CD14-positive monocyte (primary cell): ENCODE data around the gene COL4A2. TPM values are rescaled to one million over a fixed set of nuclear protein-coding genes. Genes with fewer than 3 reads are reported as not detected.

Experiments used
- DNase-seq, 3 donors: peaks; one replicate each; pipeline ENCODE4 v3.0.0-alpha.2; 2011 to 2022
- H2AFZ ChIP-seq: 2 replicates; pipeline ENCODE4 v1.6.0; 2012; ENCODE audit warnings: mild to moderate bottlenecking, low read depth, low read length, inconsistent platforms; ENCODE audit not compliant: insufficient read depth, poor library complexity, severe bottlenecking
- H3K27ac ChIP-seq, 2 donors: 1 replicate in 1 of 2; 2 replicates in 1 of 2; pipeline ENCODE4 v1.5.1; 2012 to 2013; ENCODE audit warnings: low read length in 2 of 2, control low read depth in 1 of 2, inconsistent platforms in 1 of 2, low read depth in 1 of 2, mild to moderate bottlenecking in 1 of 2
- H3K27me3 ChIP-seq, 2 donors: one replicate each; pipeline versions ENCODE4 v1.6.0 to v1.6.1; 2011 to 2013; ENCODE audit warnings: low read length in 2 of 2; ENCODE audit not compliant: control insufficient read depth in 2 of 2, insufficient read depth in 2 of 2
- H3K36me3 ChIP-seq, 2 donors: replicated peaks in 1 of 2; 1 replicate in 1 of 2; 2 replicates in 1 of 2; pipeline versions ENCODE4 v1.5.1 to v1.6.1; 2012 to 2013; ENCODE audit warnings: low read length in 2 of 2, control low read depth in 1 of 2, inconsistent platforms in 1 of 2, mild to moderate bottlenecking in 1 of 2; ENCODE audit not compliant: insufficient read depth in 2 of 2, control insufficient read depth in 1 of 2
- H3K4me1 ChIP-seq, 2 donors: 1 replicate in 1 of 2; 2 replicates in 1 of 2; pipeline versions ENCODE4 v1.5.1 to v1.6.1; 2012 to 2013; ENCODE audit warnings: low read length in 2 of 2, control low read depth in 1 of 2, inconsistent platforms in 1 of 2, mild to moderate bottlenecking in 1 of 2, moderate library complexity in 1 of 2; ENCODE audit not compliant: insufficient read depth in 2 of 2, control insufficient read depth in 1 of 2
- H3K4me2 ChIP-seq: replicated peaks from 2 replicates; pipeline ENCODE3; 2012; ENCODE audit warnings: low read length, moderate library complexity, mild to moderate bottlenecking; ENCODE audit not compliant: poor library complexity, severe bottlenecking; ENCODE audit errors: extremely low read depth
- H3K4me3 ChIP-seq, 3 experiments: fragments of 200-600 bp in 1 of 3; sonication (generic) in 1 of 3; replicated peaks in 1 of 3; 1 replicate in 2 of 3; 2 replicates in 1 of 3; pipeline ENCODE4 v1.5.1; 2011 to 2013; ENCODE audit warnings: low read length in 3 of 3, mild to moderate bottlenecking in 3 of 3, control low read depth in 2 of 3, low read depth in 2 of 3, inconsistent platforms in 1 of 3, moderate library complexity in 1 of 3
- H3K79me2 ChIP-seq: 2 replicates; pipeline ENCODE4 v1.6.0; 2012; ENCODE audit warnings: mild to moderate bottlenecking, control low read depth, inconsistent platforms, low read length, moderate library complexity; ENCODE audit not compliant: insufficient read depth
- H3K9ac ChIP-seq: 2 replicates; pipeline ENCODE4 v1.6.0; 2017; ENCODE audit warnings: low read length, mild to moderate bottlenecking; ENCODE audit not compliant: insufficient read depth, poor library complexity, severe bottlenecking
- H3K9me3 ChIP-seq, 2 donors: replicated peaks in 1 of 2; 1 replicate in 1 of 2; 2 replicates in 1 of 2; pipeline versions ENCODE4 v1.5.1 to v1.6.1; 2012 to 2013; ENCODE audit warnings: low read length in 2 of 2, control low read depth in 1 of 2; ENCODE audit not compliant: control insufficient read depth in 1 of 2, insufficient read depth in 1 of 2
- H4K20me1 ChIP-seq: 2 replicates; pipeline ENCODE4 v1.6.0; 2012; ENCODE audit warnings: mild to moderate bottlenecking, low read length, control low read depth, moderate library complexity; ENCODE audit not compliant: insufficient read depth
- H3K27ac Mint-ChIP-seq, 7 donors: one replicate each; pipeline ENCODE4 v1.8.0; 2020; ENCODE audit warnings: mild to moderate bottlenecking in 7 of 7, mixed read lengths in 7 of 7, moderate library complexity in 6 of 7, inconsistent platforms in 2 of 7
- H3K27me3 Mint-ChIP-seq, 3 donors: one replicate each; pipeline ENCODE4 v1.8.0; 2021 to 2022; ENCODE audit warnings: low read depth in 3 of 3, mild to moderate bottlenecking in 3 of 3, mixed read lengths in 3 of 3, moderate library complexity in 3 of 3, inconsistent platforms in 1 of 3
- H3K36me3 Mint-ChIP-seq, 2 donors: one replicate each; pipeline ENCODE4 v1.8.0; 2020; ENCODE audit warnings: mixed read lengths in 2 of 2, inconsistent platforms in 1 of 2, mild to moderate bottlenecking in 1 of 2
- H3K4me1 Mint-ChIP-seq: one replicate; pipeline ENCODE4 v1.8.0; 2020; ENCODE audit warnings: mild to moderate bottlenecking, mixed read lengths
- H3K4me3 Mint-ChIP-seq, 2 donors: one replicate each; pipeline ENCODE4 v1.8.0; 2020; ENCODE audit warnings: mild to moderate bottlenecking in 2 of 2, mixed read lengths in 2 of 2, moderate library complexity in 1 of 2
- H3K9me3 Mint-ChIP-seq, 7 donors: one replicate each; pipeline ENCODE4 v1.8.0; 2020 to 2022; ENCODE audit warnings: mixed read lengths in 7 of 7, mild to moderate bottlenecking in 6 of 7, moderate library complexity in 6 of 7, inconsistent platforms in 2 of 7
- WGBS: methylation state at CpG from one replicate; pipeline ENCODE4 v1.1.5; 2013; ENCODE audit warnings: missing lambda C conversion rate; ENCODE audit not compliant: insufficient coverage; 5-methylcytosine and 5-hydroxymethylcytosine counted together
- intact Hi-C, 2 donors: fragments of 100-400 bp; cut with micrococcal nuclease; formaldehyde crosslinking; loops; one replicate each; pipeline versions ENCODE4 v1.15.0 to v1.15.1; 2023
- polyA plus RNA-seq, 3 donors: library from polyadenylated mRNA; depleted of rRNA in 1 of 3; unstranded in 2 of 3; stranded (reverse) in 1 of 3; fragments of 300-500 nt in 2 of 3; fragments of >200 nt in 1 of 3; fragmentation: Illumina TruSeq in 2 of 3; gene quantifications; 1 replicate in 2 of 3; 2 replicates in 1 of 3; pipeline ENCODE4 v1.2.3, GENCODE V29; 2012 to 2021
- TF ChIP-seq, protein P1 (sequence below): fragments of 200-600 bp; IDR thresholded peaks from one replicate; pipeline ENCODE4 v1.8.0; 2022; ENCODE audit warnings: antibody characterized with exemption, mild to moderate bottlenecking

COL4A2 gene
- polyA plus RNA-seq, 3 donors, result not detected

DNA sequence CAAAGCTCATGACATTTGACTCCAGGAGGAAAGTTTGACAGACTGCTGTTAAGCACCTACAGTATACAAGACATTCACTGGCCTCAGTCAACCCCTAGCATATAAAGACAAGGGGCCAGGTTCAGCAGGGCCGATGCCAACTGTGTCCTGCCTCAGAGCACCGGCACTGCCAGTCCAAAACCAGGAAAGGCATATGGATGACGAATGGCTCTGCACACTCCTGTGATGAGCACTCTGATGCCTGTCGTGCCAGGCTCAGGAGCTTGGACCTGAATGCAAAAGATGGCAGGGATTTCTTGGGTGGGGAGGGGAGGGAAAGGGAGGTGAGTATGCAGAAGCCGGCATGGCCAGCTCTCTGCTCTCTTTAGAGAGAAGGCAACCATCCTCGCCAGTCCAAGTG, 39.0 kb upstream of the COL4A2 start:
- TF ChIP-seq, protein P1, sequence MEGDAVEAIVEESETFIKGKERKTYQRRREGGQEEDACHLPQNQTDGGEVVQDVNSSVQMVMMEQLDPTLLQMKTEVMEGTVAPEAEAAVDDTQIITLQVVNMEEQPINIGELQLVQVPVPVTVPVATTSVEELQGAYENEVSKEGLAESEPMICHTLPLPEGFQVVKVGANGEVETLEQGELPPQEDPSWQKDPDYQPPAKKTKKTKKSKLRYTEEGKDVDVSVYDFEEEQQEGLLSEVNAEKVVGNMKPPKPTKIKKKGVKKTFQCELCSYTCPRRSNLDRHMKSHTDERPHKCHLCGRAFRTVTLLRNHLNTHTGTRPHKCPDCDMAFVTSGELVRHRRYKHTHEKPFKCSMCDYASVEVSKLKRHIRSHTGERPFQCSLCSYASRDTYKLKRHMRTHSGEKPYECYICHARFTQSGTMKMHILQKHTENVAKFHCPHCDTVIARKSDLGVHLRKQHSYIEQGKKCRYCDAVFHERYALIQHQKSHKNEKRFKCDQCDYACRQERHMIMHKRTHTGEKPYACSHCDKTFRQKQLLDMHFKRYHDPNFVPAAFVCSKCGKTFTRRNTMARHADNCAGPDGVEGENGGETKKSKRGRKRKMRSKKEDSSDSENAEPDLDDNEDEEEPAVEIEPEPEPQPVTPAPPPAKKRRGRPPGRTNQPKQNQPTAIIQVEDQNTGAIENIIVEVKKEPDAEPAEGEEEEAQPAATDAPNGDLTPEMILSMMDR, result no peak
- no peaks in the 10 kb centered on the region for H3K9me3 Mint-ChIP-seq

DNA sequence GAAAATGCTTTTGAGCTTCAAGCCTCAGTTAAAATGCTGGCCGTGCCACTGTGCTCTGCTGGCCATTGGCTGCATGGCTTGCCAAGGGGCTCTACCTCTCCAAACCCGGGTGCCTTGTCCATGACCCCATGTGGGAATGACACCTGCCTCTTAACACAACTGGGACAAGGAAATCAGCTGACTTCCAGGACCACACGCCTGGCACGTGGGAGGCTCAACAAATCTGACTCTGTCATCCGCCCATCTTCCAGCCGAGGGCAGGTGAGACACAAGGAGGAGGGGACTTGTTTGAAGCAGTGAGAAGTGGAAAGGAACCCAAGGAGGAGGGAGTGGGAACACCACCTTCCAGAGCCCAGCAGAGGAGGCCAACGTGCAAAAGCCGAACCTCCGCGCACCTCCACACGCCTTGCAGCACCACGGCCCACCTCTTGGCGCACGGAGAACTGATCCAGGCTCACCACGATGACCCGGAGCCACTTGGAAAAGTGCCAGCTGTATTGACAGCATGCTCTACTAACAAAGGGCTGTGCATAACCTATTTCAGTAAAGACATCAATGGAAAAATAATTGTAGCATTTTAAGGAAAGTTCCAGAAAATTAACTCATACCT, 38.4 kb upstream of the COL4A2 start:
- peaks cover 6 to 24% (median 14%) of the 10 kb centered on the region in 3 donors for H3K27me3 Mint-ChIP-seq
- no peak overlapping the region for H3K4me2 ChIP-seq
- no peaks in the 10 kb centered on the region for H3K4me1 ChIP-seq
- H4K20me1 ChIP-seq, result no peaks in the 10 kb centered on the region
- no peak overlapping the region for H3K9ac ChIP-seq
- no peak overlapping the region for H3K27ac Mint-ChIP-seq
- no peak overlapping the region for H2AFZ ChIP-seq
- H3K4me3 Mint-ChIP-seq, result no peak overlapping the region
- no peaks in the 10 kb centered on the region for H3K9me3 ChIP-seq
- H3K36me3 Mint-ChIP-seq, result no peaks in the 10 kb centered on the region
- peaks cover 0 to 13% of the 10 kb centered on the region in 2 donors for H3K27me3 ChIP-seq
- H3K27ac ChIP-seq, result no peak overlapping the region
- H3K9me3 Mint-ChIP-seq, result no peaks in the 10 kb centered on the region
- no peaks in the 10 kb centered on the region for H3K36me3 ChIP-seq
- H3K4me1 Mint-ChIP-seq, result no peaks in the 10 kb centered on the region
- no peak for DNase-seq
- H3K4me3 ChIP-seq, result no peak overlapping the region
- H3K79me2 ChIP-seq, result no peaks in the 10 kb centered on the region
- intact Hi-C loops, result no loop called here
- TF ChIP-seq, protein P1, result no peak
- 93% methylated on average over 14 of the region's 16 CpGs for WGBS

More for the DNA sequence above, 39.0 kb upstream of the COL4A2 start:
- no peak for DNase-seq
- no peak overlapping the region for H3K4me3 Mint-ChIP-seq
- no peaks in the 10 kb centered on the region for H3K9me3 ChIP-seq
- H3K36me3 Mint-ChIP-seq, result no peaks in the 10 kb centered on the region
- no peaks in the 10 kb centered on the region for H3K36me3 ChIP-seq
- H3K4me1 ChIP-seq, result no peaks in the 10 kb centered on the region
- H3K4me2 ChIP-seq, result no peak overlapping the region
- 90% methylated on average over 6 of the region's 6 CpGs for WGBS
- intact Hi-C loops, result no loop called here
- no peaks in the 10 kb centered on the region for H3K4me1 Mint-ChIP-seq
- no peak overlapping the region for H3K9ac ChIP-seq
- H3K27me3 Mint-ChIP-seq, result peaks cover 7 to 26% (median 13%) of the 10 kb centered on the region in 3 donors
- H3K79me2 ChIP-seq, result no peaks in the 10 kb centered on the region
- no peaks in the 10 kb centered on the region for H4K20me1 ChIP-seq
- no peak overlapping the region for H2AFZ ChIP-seq
- H3K27ac ChIP-seq, result no peak overlapping the region
- H3K27ac Mint-ChIP-seq, result no peak overlapping the region
- no peak overlapping the region for H3K4me3 ChIP-seq
- peaks cover 0 to 14% of the 10 kb centered on the region in 2 donors for H3K27me3 ChIP-seq
